WTC11 (cell line): ENCODE results near the gene IRX2. TPM values are rescaled to one million over a fixed set of nuclear protein-coding genes. Genes with fewer than 3 reads are reported as not detected.

Source experiments
- ATAC-seq: fragments of 200-7000 bp; cut with Tn5 transposase; 2 replicates; pipeline ENCODE4 v1.10.0; 2021; ENCODE audit warnings: mild to moderate bottlenecking, moderate library complexity
- CTCF ChIA-PET: fragments of 300-600 bp; sonication (Branson Sonifier 250); formaldehyde crosslinking; loops from one replicate; lab custom pipeline; 2021; ENCODE audit warnings: antibody characterized with exemption; lab: Charles Lee
- POLR2A ChIA-PET: fragments of 350-600 bp; sonication (Branson Sonifier 250); formaldehyde crosslinking; loops from one replicate; lab custom pipeline; 2021; ENCODE audit warnings: antibody characterized with exemption; lab: Charles Lee
- DNase-seq: peaks from one replicate; pipeline ENCODE4 v3.0.0; 2021; ENCODE audit warnings: low spot score
- H3K27ac Mint-ChIP-seq: 2 replicates; pipeline ENCODE4 v1.8.0; 2021; ENCODE audit warnings: mixed read lengths
- H3K27me3 Mint-ChIP-seq: 2 replicates; pipeline ENCODE4 v1.8.0; 2021; ENCODE audit warnings: low read depth, mild to moderate bottlenecking, moderate library complexity, mixed read lengths
- H3K36me3 Mint-ChIP-seq: 2 replicates; pipeline ENCODE4 v1.8.0; 2021; ENCODE audit warnings: mixed read lengths
- H3K4me1 Mint-ChIP-seq: 2 replicates; pipeline ENCODE4 v1.8.0; 2022; ENCODE audit warnings: mixed read lengths
- H3K4me3 Mint-ChIP-seq: 2 replicates; pipeline ENCODE4 v1.8.0; 2021; ENCODE audit warnings: mild to moderate bottlenecking, moderate library complexity, mixed read lengths
- H3K9me3 Mint-ChIP-seq: 2 replicates; pipeline ENCODE4 v1.8.0; 2021; ENCODE audit warnings: mixed read lengths
- AFF4 ChIP-seq: sonication (generic); formaldehyde crosslinking; IDR thresholded peaks from 2 replicates; pipeline ENCODE4 v1.8.1; 2023; ENCODE audit warnings: mild to moderate bottlenecking, missing genetic modification reagents, borderline replicate concordance
- ATF1 ChIP-seq: sonication (generic); formaldehyde crosslinking; IDR thresholded peaks from 2 replicates; pipeline ENCODE4 v1.8.1; 2023; ENCODE audit warnings: mild to moderate bottlenecking, moderate library complexity, missing genetic modification reagents
- ATF6 ChIP-seq: sonication (generic); formaldehyde crosslinking; IDR thresholded peaks from 2 replicates; pipeline ENCODE4 v1.8.1; 2023; ENCODE audit warnings: mild to moderate bottlenecking, missing genetic modification reagents
- CTCF ChIP-seq: fragments of 200-600 bp; IDR thresholded peaks from 2 replicates; pipeline ENCODE4 v1.8.0; 2022; ENCODE audit warnings: antibody characterized with exemption
- FOXP1 ChIP-seq: sonication (generic); formaldehyde crosslinking; IDR thresholded peaks from 2 replicates; pipeline ENCODE4 v1.8.0; 2022; ENCODE audit warnings: missing genetic modification reagents, mild to moderate bottlenecking, moderate library complexity, borderline replicate concordance
- MXD4 ChIP-seq: fragments of 250-450 bp; sonication (Bioruptor Pico); IDR thresholded peaks from 2 replicates; pipeline ENCODE4 v1.8.0; 2021; ENCODE audit warnings: mild to moderate bottlenecking, moderate library complexity, borderline replicate concordance
- SMAD3 ChIP-seq: sonication (generic); formaldehyde crosslinking; IDR thresholded peaks from 2 replicates; pipeline ENCODE4 v1.8.0; 2022; ENCODE audit warnings: missing genetic modification reagents, mild to moderate bottlenecking, borderline replicate concordance
- TCF7 ChIP-seq: sonication (generic); formaldehyde crosslinking; IDR thresholded peaks from 2 replicates; pipeline ENCODE4 v1.8.0; 2022; ENCODE audit warnings: mild to moderate bottlenecking, low read depth, missing genetic modification reagents, moderate library complexity
- USF2 ChIP-seq: sonication (generic); formaldehyde crosslinking; IDR thresholded peaks from 2 replicates; pipeline ENCODE4 v1.8.1; 2023; ENCODE audit warnings: mild to moderate bottlenecking, missing genetic modification reagents, moderate library complexity
- ZMAT4 ChIP-seq: fragments of 250-450 bp; sonication (Bioruptor Pico); IDR thresholded peaks from 2 replicates; pipeline ENCODE4 v1.9.0; 2021; ENCODE audit warnings: mild to moderate bottlenecking
- ZNF281 ChIP-seq: sonication (generic); formaldehyde crosslinking; IDR thresholded peaks from 2 replicates; pipeline ENCODE4 v1.8.0; 2023; ENCODE audit warnings: mild to moderate bottlenecking, missing genetic modification reagents
- ZNF317 ChIP-seq: sonication (generic); formaldehyde crosslinking; IDR thresholded peaks from 2 replicates; pipeline ENCODE4 v1.8.1; 2023; ENCODE audit warnings: low read depth, mild to moderate bottlenecking, moderate library complexity, missing genetic modification reagents, borderline replicate concordance
- total RNA-seq: library from RNA; stranded (reverse); gene quantifications from 3 replicates; pipeline ENCODE4 v1.2.3, GENCODE V29; 2021

The IRX2 gene
- total RNA-seq, 1 experiment from 2014 or later: 63.2 TPM

- H3K27ac Mint-ChIP-seq: no peak overlapping the region
- H3K4me3 Mint-ChIP-seq: no peak overlapping the region
- no peaks in the 10 kb centered on the region for H3K9me3 Mint-ChIP-seq
- ChIA-PET POLR2A (interaction anchor here (0.7 kb wide), 1 partner anchor 501 kb away, joined by 4 read pairs; no protein-coding TSS in a partner anchor), CTCF (interaction anchor here (1.4 to 1.7 kb wide), 2 partner anchors 13 to 29 kb away, joined by 4 to 5 read pairs; no protein-coding TSS in a partner anchor)
- no peak for TF ChIP-seq CTCF
- TF ChIP-seq USF2 (CRISPR knock-in tag): no peak
- no peak for TF ChIP-seq SMAD3
- TF ChIP-seq ZNF317 (CRISPR knock-in tag): no peak
- no peak for TF ChIP-seq MXD4 (CRISPR knock-in tag)
- TF ChIP-seq ZNF281 (CRISPR knock-in tag): no peak
- TF ChIP-seq AFF4 (CRISPR knock-in tag): no peak
- no peak for TF ChIP-seq ATF1 (CRISPR knock-in tag)
- TF ChIP-seq TCF7 (CRISPR knock-in tag): no peak
- peaks cover 6% of the 10 kb centered on the region for H3K4me1 Mint-ChIP-seq
- no peaks in the 10 kb centered on the region for H3K27me3 Mint-ChIP-seq
- no peaks in the 10 kb centered on the region for H3K36me3 Mint-ChIP-seq
- no peak for DNase-seq
- no peak for ATAC-seq
Observed at GRCh38 chr5:2714805-2715204, 36.7 kb downstream of the IRX2 start.

- Mint-ChIP-seq H3K27ac (no peak overlapping the region), H3K36me3 (no peaks in the 10 kb centered on the region), H3K9me3 (no peaks in the 10 kb centered on the region), H3K27me3 (no peaks in the 10 kb centered on the region), H3K4me3 (no peak overlapping the region), H3K4me1 (peaks cover 9% of the 10 kb centered on the region)
- DNase-seq (no peak), ATAC-seq (no peak)
- POLR2A ChIA-PET: no interaction called here
- CTCF ChIA-PET: interaction anchor here (1.4 to 1.7 kb wide), 2 partner anchors 12 to 28 kb away, joined by 4 to 5 read pairs; no protein-coding TSS in a partner anchor
- TF ChIP-seq ATF6 (CRISPR knock-in tag): no peak
- TF ChIP-seq FOXP1 (CRISPR knock-in tag): no peak
- no peak for TF ChIP-seq ZMAT4
Observed at GRCh38 chr5:2714026-2714425, 37.5 kb downstream of the IRX2 start.
